Endothelial cell of umbilical vein (primary cell): ENCODE data around the gene NEURL2. TPM values are rescaled to one million over a fixed set of nuclear protein-coding genes. Genes with fewer than 3 reads are reported as not detected.

Source experiments
- BruUV-seq: library from RNA; stranded (reverse); fragments of 400-500 nt; replicated peaks from 2 replicates; lab custom pipeline; 2021; lab: Mats Ljungman, UMichigan
- CTCF ChIA-PET: fragments of 300-600, 350-600 bp; sonication (Branson Sonifier 250); formaldehyde crosslinking; loops from one replicate; lab custom pipeline; 2021; ENCODE audit warnings: antibody characterized with exemption, inconsistent platforms; lab: Charles Lee
- POLR2A ChIA-PET: fragments of 300-600, 350-600 bp; sonication (Branson Sonifier 250); formaldehyde crosslinking; loops from one replicate; lab custom pipeline; 2021; ENCODE audit warnings: antibody characterized with exemption, inconsistent platforms; lab: Charles Lee
- DNase-seq: peaks from one replicate; pipeline ENCODE4 v3.0.0-alpha.2; 2011; ENCODE audit warnings: low read depth, low spot score
- FAIRE-seq: peaks from 2 replicates; lab custom pipeline; 2011; peaks lifted over from hg19 to GRCh38; lab: Jason Lieb, UNC
- H2AFZ ChIP-seq: 2 replicates; pipeline ENCODE4 v1.6.0; 2012; ENCODE audit warnings: low read depth, low read length, control low read depth, inconsistent platforms
- H3K27ac ChIP-seq: 2 replicates; pipeline ENCODE4 v1.5.1; 2011; ENCODE audit warnings: low read depth, mild to moderate bottlenecking, control low read depth, low read length, moderate library complexity; ENCODE audit not compliant: insufficient read depth
- H3K27me3 ChIP-seq, 2 experiments: 2 replicates each; pipeline versions ENCODE4 v1.6.0 to v1.6.1; 2011; ENCODE audit warnings: low read length in 2 of 2, mixed read lengths in 1 of 2; ENCODE audit not compliant: control insufficient read depth in 2 of 2, insufficient read depth in 2 of 2
- H3K36me3 ChIP-seq, 2 experiments: 2 replicates in 1 of 2; 3 replicates in 1 of 2; pipeline ENCODE4 v1.5.1; 2011; ENCODE audit warnings: low read length in 2 of 2, mild to moderate bottlenecking in 1 of 2, moderate library complexity in 1 of 2; ENCODE audit not compliant: control insufficient read depth in 2 of 2, insufficient read depth in 2 of 2; ENCODE audit errors: extremely low read depth in 1 of 2
- H3K4me1 ChIP-seq: 3 replicates; pipeline ENCODE4 v1.5.1; 2011; ENCODE audit warnings: mild to moderate bottlenecking, low read length; ENCODE audit not compliant: control insufficient read depth, insufficient read depth; ENCODE audit errors: extremely low read depth
- H3K4me2 ChIP-seq: 2 replicates; pipeline ENCODE4 v1.6.1; 2011; ENCODE audit warnings: low read length, control low read depth, mixed read lengths; ENCODE audit not compliant: insufficient read depth
- H3K4me3 ChIP-seq, 3 experiments: fragments of 200-600 bp in 1 of 3; sonication (generic), shearing (Covaris generic) in 1 of 3; replicated peaks in 1 of 3; 2 replicates each; pipeline ENCODE4 v1.5.1; 2011 to 2016; ENCODE audit warnings: control low read depth in 3 of 3, low read length in 3 of 3, mild to moderate bottlenecking in 2 of 3, inconsistent platforms in 1 of 3, low read depth in 1 of 3, moderate library complexity in 1 of 3; ENCODE audit not compliant: insufficient read depth in 1 of 3
- H3K79me2 ChIP-seq: 2 replicates; pipeline ENCODE4 v1.6.0; 2012; ENCODE audit warnings: low read length, inconsistent platforms; ENCODE audit not compliant: control insufficient read depth, insufficient read depth
- H3K9ac ChIP-seq: replicated peaks from 2 replicates; pipeline ENCODE3; 2011; ENCODE audit warnings: low read length, control low read depth; ENCODE audit not compliant: insufficient read depth; ENCODE audit errors: extremely low read depth
- H3K9me1 ChIP-seq: replicated peaks from 3 replicates; pipeline ENCODE4 v1.6.0; 2011; ENCODE audit warnings: mild to moderate bottlenecking, low read length; ENCODE audit not compliant: control insufficient read depth, insufficient read depth; ENCODE audit errors: extremely low read depth
- H3K9me3 ChIP-seq: replicated peaks from 2 replicates; pipeline ENCODE4 v1.5.1; 2012; ENCODE audit warnings: low read length, inconsistent platforms; ENCODE audit not compliant: control insufficient read depth, insufficient read depth
- H4K20me1 ChIP-seq: replicated peaks from 2 replicates; pipeline ENCODE3; 2011; ENCODE audit warnings: mild to moderate bottlenecking, low read length; ENCODE audit not compliant: control insufficient read depth, insufficient read depth; ENCODE audit errors: extremely low read depth
- CTCF ChIP-seq, 2 donors: IDR thresholded peaks; 1 replicate in 1 of 2; 2 replicates in 1 of 2; pipeline ENCODE4 v1.5.1; 2011; ENCODE audit warnings: low read length in 2 of 2, mild to moderate bottlenecking in 2 of 2, moderate library complexity in 2 of 2, control low read depth in 1 of 2, inconsistent platforms in 1 of 2, low read depth in 1 of 2; ENCODE audit not compliant: insufficient read depth in 1 of 2; ENCODE audit errors: extremely low read depth in 1 of 2
- FOS ChIP-seq: IDR thresholded peaks from 2 replicates; pipeline ENCODE4 v1.6.1; 2011; ENCODE audit warnings: mild to moderate bottlenecking, low read length, moderate library complexity, borderline replicate concordance; ENCODE audit not compliant: insufficient read depth
- GATA2 ChIP-seq: IDR thresholded peaks from 2 replicates; pipeline ENCODE4 v1.7.0; 2011; ENCODE audit warnings: low read depth, mild to moderate bottlenecking, moderate library complexity, mixed read lengths, low read length; ENCODE audit not compliant: insufficient read length, insufficient read depth
- JUN ChIP-seq: IDR thresholded peaks from 2 replicates; pipeline ENCODE4 v1.6.1; 2011; ENCODE audit warnings: borderline replicate concordance, low read depth; ENCODE audit not compliant: insufficient read length, insufficient read depth
- MYC ChIP-seq: IDR thresholded peaks from one replicate; pipeline ENCODE4 v1.6.1; 2011; ENCODE audit warnings: mild to moderate bottlenecking, low read depth, low read length
- POLR2A ChIP-seq: IDR thresholded peaks from 2 replicates; pipeline ENCODE4 v1.6.1; 2012; ENCODE audit warnings: low read depth, mild to moderate bottlenecking, control low read depth, low read length
- POLR2AphosphoS5 ChIP-seq: IDR thresholded peaks from 2 replicates; pipeline ENCODE4 v1.6.1; 2012; ENCODE audit warnings: low read depth, mild to moderate bottlenecking, control low read depth, low read length, moderate library complexity; ENCODE audit not compliant: insufficient read depth
- dilution Hi-C: fragments of 300-500 bp; cut with MboI; formaldehyde crosslinking; loops from one replicate; pipeline ENCODE4 v1.15.0; 2019; ENCODE audit warnings: low sequenced_read_pairs; ENCODE audit not compliant: extremely low pct_ligation_motif_present
- intact Hi-C: fragments of 100-400 bp; cut with micrococcal nuclease; formaldehyde crosslinking; loops from one replicate; pipeline ENCODE4 v1.10.0; 2022
- polyA plus RNA-seq, 4 experiments: library from polyadenylated mRNA; depleted of rRNA in 3 of 4; stranded (reverse) in 3 of 4; unstranded in 1 of 4; fragments of >200 nt; gene quantifications; 2 replicates each; pipeline versions ENCODE4 v1.2.1 to v1.2.3, GENCODE V29; 2011 to 2012; ENCODE audit warnings: missing spikeins in 1 of 4
- total RNA-seq: library from RNA; stranded (reverse); gene quantifications from 2 replicates; pipeline ENCODE4 v1.2.3, GENCODE V29; 2021

NEURL2 gene
- total and polyA plus RNA-seq, 2 donors (not counting 3 experiments of a cell fraction or from before 2014, with no cell fraction given): 2.8 to 5.4 TPM

- no peak overlapping the region for H3K4me2 ChIP-seq
- no peaks in the 10 kb centered on the region for H3K4me1 ChIP-seq
- no peak overlapping the region for H2AFZ ChIP-seq
- H3K36me3 ChIP-seq: no peaks in the 10 kb centered on the region
- no peaks in the 10 kb centered on the region for H3K79me2 ChIP-seq
- no peaks in the 10 kb centered on the region for H3K9me1 ChIP-seq
- H3K9me3 ChIP-seq: no peaks in the 10 kb centered on the region
- CTCF ChIA-PET: interaction anchor here (1.9 to 2.0 kb wide), 2 partner anchors 23 to 43 kb away, joined by 5 to 6 read pairs; partner anchors contain the start of genes CTSA and NEURL2
- no peaks in the 10 kb centered on the region for H3K27me3 ChIP-seq
- no peak for DNase-seq
- no peak overlapping the region for H3K27ac ChIP-seq
- no peak overlapping the region for H3K4me3 ChIP-seq
- TF ChIP-seq MYC (no peak), JUN (no peak), POLR2AphosphoS5 (no peak), GATA2 (no peak), POLR2A (no peak), FOS (no peak), CTCF (IDR thresholded peaks at IDR 0.05; ENCODE audit: extremely low read depth in 1 of 2, insufficient read depth in 1 of 2, low read depth in 1 of 2, low read length in 2 of 2) (no peak)
- H3K9ac ChIP-seq: no peak overlapping the region
- intact Hi-C loops (no loop called here), dilution Hi-C loops (no loop called here)
- POLR2A ChIA-PET: interaction anchor here (2.2 kb wide), 1 partner anchor 13 kb away, joined by 9 read pairs; the partner anchor contains the start of gene ZSWIM1
- no peaks in the 10 kb centered on the region for H4K20me1 ChIP-seq
- BruUV-seq: no TSS peak
- no peak for FAIRE-seq
Measured at GRCh38 chr20:45867136-45867818, 23.7 kb downstream of the NEURL2 start.
